Retinal pigment epithelial cell (primary cell): ENCODE results near the gene OR2W1.
A peak's percentile ranks its signal among the peaks of the same experiment; 100 is the strongest.

Source experiments
- DNase-seq: peaks from one replicate; pipeline ENCODE4 v3.0.0-alpha.2; 2010; ENCODE audit warnings: low read depth
- H3K4me3 ChIP-seq: 2 replicates; pipeline ENCODE4 v1.5.1; 2011; ENCODE audit warnings: mild to moderate bottlenecking, low read length, control low read depth, moderate library complexity
- CTCF ChIP-seq: conservative IDR thresholded peaks from 2 replicates; pipeline ENCODE4 v1.5.1; 2011; ENCODE audit warnings: low read depth, low read length, control low read depth, inconsistent platforms

The OR2W1 gene

GRCh38 chr6:29019629-29020028, 25.3 kb downstream of the OR2W1 start:
- DNase-seq = no peak
- no peak for TF ChIP-seq CTCF
- no peak overlapping the region for H3K4me3 ChIP-seq

GRCh38 chr6:29017428-29017802, 27.6 kb downstream of the OR2W1 start:
- TF ChIP-seq CTCF = no peak
- H3K4me3 ChIP-seq = no peak overlapping the region
- no peak for DNase-seq

GRCh38 chr6:29016559-29017427, 28.2 kb downstream of the OR2W1 start:
- TF ChIP-seq CTCF = peak; percentile 89
- H3K4me3 ChIP-seq = peak overlapping the region; percentile 60
- DNase-seq = no peak

- TF ChIP-seq CTCF = peak; percentile 15
- DNase-seq = no peak
- peak overlapping the region; percentile 22 for H3K4me3 ChIP-seq
Observed at GRCh38 chr6:29014729-29015608, 30.0 kb downstream of the OR2W1 start.

GRCh38 chr6:29011276-29011734, 33.7 kb downstream of the OR2W1 start:
- no peak for DNase-seq
- no peak for TF ChIP-seq CTCF
- peak overlapping the region; percentile 65 for H3K4me3 ChIP-seq

GRCh38 chr6:29009358-29009757, 35.6 kb downstream of the OR2W1 start:
- no peak for DNase-seq
- no peak for TF ChIP-seq CTCF
- H3K4me3 ChIP-seq = no peak overlapping the region

GRCh38 chr6:29008089-29008488, 36.9 kb downstream of the OR2W1 start:
- no peak for TF ChIP-seq CTCF
- no peak overlapping the region for H3K4me3 ChIP-seq
- no peak for DNase-seq
